Measurements from ENCODE around the gene SKIDA1. TPM values are rescaled to one million over a fixed set of nuclear protein-coding genes. Genes with fewer than 3 reads are reported as not detected.

The SKIDA1 gene
- total and polyA plus RNA-seq, 8 donors = under 0.01 to 2.7 (median 0.45) TPM; not detected in 1

GRCh38 chr10:21496343-21497176, 28.9 kb downstream of the SKIDA1 start:
- intact Hi-C loops (cut with DNase I; ENCODE audit: low total_unique reads) = loop anchor here (10.0 kb wide), 1 partner anchor 238 kb away; no protein-coding TSS in a partner anchor
- peak; percentile 34 to 87 for DNase-seq
- peaks cover 26 to 48% (median 42%) of the 10 kb centered on the region in 4 donors for H3K4me1 ChIP-seq
- TF ChIP-seq POLR2AphosphoS5 (IDR thresholded peaks at IDR 0.05) (no peak), EP300 (IDR thresholded peaks at IDR 0.05) (no peak), POLR2A (IDR thresholded peaks at IDR 0.05) (no peak)
- TF ChIP-seq, protein P1, sequence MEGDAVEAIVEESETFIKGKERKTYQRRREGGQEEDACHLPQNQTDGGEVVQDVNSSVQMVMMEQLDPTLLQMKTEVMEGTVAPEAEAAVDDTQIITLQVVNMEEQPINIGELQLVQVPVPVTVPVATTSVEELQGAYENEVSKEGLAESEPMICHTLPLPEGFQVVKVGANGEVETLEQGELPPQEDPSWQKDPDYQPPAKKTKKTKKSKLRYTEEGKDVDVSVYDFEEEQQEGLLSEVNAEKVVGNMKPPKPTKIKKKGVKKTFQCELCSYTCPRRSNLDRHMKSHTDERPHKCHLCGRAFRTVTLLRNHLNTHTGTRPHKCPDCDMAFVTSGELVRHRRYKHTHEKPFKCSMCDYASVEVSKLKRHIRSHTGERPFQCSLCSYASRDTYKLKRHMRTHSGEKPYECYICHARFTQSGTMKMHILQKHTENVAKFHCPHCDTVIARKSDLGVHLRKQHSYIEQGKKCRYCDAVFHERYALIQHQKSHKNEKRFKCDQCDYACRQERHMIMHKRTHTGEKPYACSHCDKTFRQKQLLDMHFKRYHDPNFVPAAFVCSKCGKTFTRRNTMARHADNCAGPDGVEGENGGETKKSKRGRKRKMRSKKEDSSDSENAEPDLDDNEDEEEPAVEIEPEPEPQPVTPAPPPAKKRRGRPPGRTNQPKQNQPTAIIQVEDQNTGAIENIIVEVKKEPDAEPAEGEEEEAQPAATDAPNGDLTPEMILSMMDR (IDR thresholded peaks at IDR 0.05) = no peak
- WGBS, 5 donors = 1 to 2% (median 1%) methylated on average over 41 to 72 of the region's 72 CpGs
- H3K36me3 ChIP-seq = no peaks in the 10 kb centered on the region
- peak overlapping the region; percentile 16 to 69 (median 68) for H3K27ac ChIP-seq
- peaks cover 0 to 5% (median 0%) of the 10 kb centered on the region in 4 donors for H3K9me3 ChIP-seq
- peaks cover 0 to 71% (median 49%) of the 10 kb centered on the region in 3 donors for H3K27me3 ChIP-seq
- H3K4me3 ChIP-seq = peak overlapping the region; percentile 66 to 84 (median 76)

GRCh38 chr10:21495752-21496342, 29.6 kb downstream of the SKIDA1 start:
- H3K4me3 ChIP-seq = peak overlapping the region; percentile 66 to 84 (median 76)
- TF ChIP-seq, protein P1 (IDR thresholded peaks at IDR 0.05) = peak in 5 of 7 experiments; percentile 64 to 100 (median 97)
- TF ChIP-seq POLR2A (IDR thresholded peaks at IDR 0.05) = no peak
- TF ChIP-seq POLR2AphosphoS5 (IDR thresholded peaks at IDR 0.05) = peak in 1 of 3 donors; percentile 42
- TF ChIP-seq EP300 (IDR thresholded peaks at IDR 0.05) = no peak
- H3K4me1 ChIP-seq = peaks cover 26 to 48% (median 42%) of the 10 kb centered on the region in 4 donors
- peaks cover 0 to 68% (median 49%) of the 10 kb centered on the region in 3 donors for H3K27me3 ChIP-seq
- peak; percentile 87 to 96 for DNase-seq
- intact Hi-C loops (cut with DNase I; ENCODE audit: low total_unique reads) = loop anchor here (10.0 kb wide), 1 partner anchor 239 kb away; no protein-coding TSS in a partner anchor
- H3K27ac ChIP-seq = peak overlapping the region; percentile 36 to 69 (median 68)
- H3K36me3 ChIP-seq = no peaks in the 10 kb centered on the region
- WGBS, 5 donors = 0 to 4% (median 0%) methylated on average over 24 to 58 of the region's 58 CpGs
- peaks cover 0 to 5% (median 0%) of the 10 kb centered on the region in 4 donors for H3K9me3 ChIP-seq

- DNase-seq = peak in 1 of 2 donors; percentile 54
- TF ChIP-seq, protein P1 (IDR thresholded peaks at IDR 0.05) = no peak
- no peak for TF ChIP-seq EP300 (IDR thresholded peaks at IDR 0.05)
- TF ChIP-seq POLR2A (IDR thresholded peaks at IDR 0.05) = no peak
- no peak for TF ChIP-seq POLR2AphosphoS5 (IDR thresholded peaks at IDR 0.05)
- peak overlapping the region; percentile 36 to 69 (median 68) for H3K27ac ChIP-seq
- intact Hi-C loops (cut with DNase I; ENCODE audit: low total_unique reads) = loop anchor here (10.0 kb wide), 1 partner anchor 240 kb away; no protein-coding TSS in a partner anchor
- H3K27me3 ChIP-seq = peaks cover 0 to 61% (median 43%) of the 10 kb centered on the region in 3 donors
- peaks cover 26 to 44% (median 39%) of the 10 kb centered on the region in 4 donors for H3K4me1 ChIP-seq
- no peaks in the 10 kb centered on the region for H3K36me3 ChIP-seq
- peaks cover 0 to 5% (median 0%) of the 10 kb centered on the region in 4 donors for H3K9me3 ChIP-seq
- peak overlapping the region; percentile 66 to 84 (median 76) for H3K4me3 ChIP-seq
- 1% methylated on average over 39 to 42 of the region's 42 CpGs for WGBS, 5 donors
Measured at GRCh38 chr10:21495002-21495751, 30.3 kb downstream of the SKIDA1 start.

Measured in stomach (tissue), 9 donors.